Transverse colon (tissue), 4 donors: ENCODE results near the gene KRT78. TPM values are rescaled to one million over a fixed set of nuclear protein-coding genes. Genes with fewer than 3 reads are reported as not detected.

Experiments
- DNase-seq: peaks from one replicate; pipeline ENCODE4 v3.0.0-alpha.2; 2019
- H3K27ac ChIP-seq, 4 donors: fragments of 200-600 bp; sonication (generic); 2 replicates each; pipeline ENCODE4 v1.5.1; 2016 to 2018; ENCODE audit warnings: inconsistent platforms in 4 of 4
- H3K27me3 ChIP-seq: fragments of 200-600 bp; sonication (generic); 2 replicates; pipeline ENCODE4 v1.5.1; 2017; ENCODE audit warnings: inconsistent platforms
- H3K36me3 ChIP-seq, 4 donors: fragments of 200-600 bp; sonication (generic); 2 replicates each; pipeline ENCODE4 v1.5.1; 2017 to 2019; ENCODE audit warnings: inconsistent platforms in 4 of 4
- H3K4me1 ChIP-seq, 4 donors: fragments of 200-600 bp; sonication (generic); 2 replicates each; pipeline ENCODE4 v1.5.1; 2017 to 2020; ENCODE audit warnings: inconsistent platforms in 4 of 4
- H3K4me3 ChIP-seq, 4 donors: fragments of 200-600 bp; sonication (generic); 1 replicate in 1 of 4; 2 replicates in 3 of 4; pipeline versions ENCODE4 v1.5.1 to v1.6.1; 2017 to 2019; ENCODE audit warnings: inconsistent platforms in 4 of 4
- H3K9me3 ChIP-seq, 2 donors: fragments of 200-600 bp; sonication (generic); 2 replicates each; pipeline ENCODE4 v1.5.1; 2017 to 2019; ENCODE audit warnings: inconsistent platforms in 2 of 2
- CTCF ChIP-seq, 5 experiments: fragments of 200-600 bp in 3 of 5; fragments of 450-650 bp in 2 of 5; sonication (generic) in 3 of 5; IDR thresholded peaks; 1 replicate in 2 of 5; 2 replicates in 3 of 5; pipeline ENCODE4 v1.5.1; 2016 to 2017; ENCODE audit warnings: antibody characterized with exemption in 5 of 5, inconsistent platforms in 3 of 5, mild to moderate bottlenecking in 2 of 5, moderate library complexity in 1 of 5
- EP300 ChIP-seq: sonication (generic); formaldehyde crosslinking; IDR thresholded peaks from one replicate; pipeline ENCODE4 v1.6.1; 2017; ENCODE audit warnings: antibody characterized with exemption, low read depth
- POLR2A ChIP-seq: fragments of 450-650 bp; IDR thresholded peaks from one replicate; pipeline ENCODE4 v1.6.1; 2016; ENCODE audit warnings: antibody characterized with exemption, mild to moderate bottlenecking, moderate library complexity
- POLR2AphosphoS5 ChIP-seq, 3 donors: sonication (generic); formaldehyde crosslinking; IDR thresholded peaks; one replicate each; pipeline ENCODE4 v1.6.1; 2016; ENCODE audit warnings: antibody characterized with exemption in 3 of 3
- WGBS, 2 donors: methylation state at CpG; one replicate each; pipeline ENCODE4 v1.1.5; 2018; ENCODE audit warnings: low coverage in 1 of 2; 5-methylcytosine and 5-hydroxymethylcytosine counted together
- in situ Hi-C, 4 donors: fragments of 200-750 bp; cut with MboI; loops; one replicate each; pipeline versions ENCODE4 v1.15.0 to v1.15.1; 2017; ENCODE audit warnings: low sequenced_read_pairs in 3 of 4, low pct_ligation_motif_present in 1 of 4, low pct_unique_long_range_greater_than_20kb in 1 of 4
- intact Hi-C: fragments of 100-400 bp; cut with DNase I; formaldehyde crosslinking; loops from one replicate; pipeline ENCODE4 v1.15.1; 2023; ENCODE audit warnings: low total_unique reads
- total RNA-seq, 4 donors: library from RNA; depleted of rRNA; stranded (reverse); fragments of >200 nt; gene quantifications; one replicate each; pipeline ENCODE4 v1.1.0, GENCODE V29; 2016

The KRT78 gene
- total RNA-seq, 4 donors from 2014 or later: not detected

GRCh38 chr12:52799505-52800211 is 49.1 kb downstream of the KRT78 start:
- H3K36me3 ChIP-seq: no peaks in the 10 kb centered on the region
- peaks cover 0 to 10% (median 6%) of the 10 kb centered on the region in 4 donors for H3K4me1 ChIP-seq
- 74 to 90% methylated on average over 5 of the region's 5 CpGs for WGBS, 2 donors
- TF ChIP-seq CTCF (IDR thresholded peaks at IDR 0.05) (no peak), POLR2A (no peak), EP300 (no peak), POLR2AphosphoS5 (IDR thresholded peaks at IDR 0.05) (no peak)
- no peak overlapping the region for H3K4me3 ChIP-seq
- in situ Hi-C loops: no loop called here
- no peaks in the 10 kb centered on the region for H3K9me3 ChIP-seq
- no peak overlapping the region for H3K27ac ChIP-seq
- no peak for DNase-seq
- no peaks in the 10 kb centered on the region for H3K27me3 ChIP-seq
- intact Hi-C loops: no loop called here

DNA sequence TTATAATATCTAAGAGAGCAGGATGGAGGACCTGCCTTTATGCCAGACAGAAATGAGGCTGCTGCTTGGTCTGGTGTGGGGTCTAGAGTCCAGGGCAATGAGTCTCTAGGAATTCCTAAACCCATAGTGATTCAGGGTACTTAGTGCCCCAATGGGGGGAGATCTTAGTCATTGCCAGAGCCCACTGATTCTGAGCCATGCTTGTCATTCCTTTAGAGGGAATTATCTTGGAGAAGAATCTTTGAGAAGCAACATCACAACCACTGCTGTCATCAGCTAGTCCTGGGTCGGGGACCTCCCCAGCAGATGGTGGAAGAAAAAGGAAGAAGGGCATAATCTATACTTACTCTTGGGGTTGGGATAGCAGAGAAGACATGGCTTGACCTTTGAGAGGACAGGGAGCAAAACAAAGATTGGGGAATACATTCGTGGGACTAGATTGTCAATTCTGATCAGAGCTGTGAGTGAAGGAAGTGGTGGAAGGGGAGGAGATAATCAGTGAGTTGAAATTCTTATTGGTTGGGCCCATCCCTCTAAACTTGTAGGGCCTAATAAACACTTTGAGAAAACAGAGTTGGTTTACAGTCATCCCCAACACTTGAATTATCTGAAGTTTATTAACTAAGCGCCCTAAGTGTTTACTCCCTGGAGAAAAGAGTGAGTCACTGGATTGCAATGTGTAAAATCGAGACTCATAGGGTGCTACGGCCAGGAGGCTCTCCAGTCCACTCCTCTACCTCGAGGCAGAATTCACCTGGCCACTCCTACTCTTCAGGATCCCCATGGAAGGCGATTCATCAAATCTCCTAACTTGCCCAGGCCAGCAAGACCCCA is 49.9 kb downstream of the KRT78 start:
- in situ Hi-C loops (no loop called here), intact Hi-C loops (no loop called here)
- Histone ChIP-seq H3K27ac (no peak overlapping the region), H3K9me3 (no peaks in the 10 kb centered on the region), H3K4me1 (peaks cover 0 to 10% (median 6%) of the 10 kb centered on the region in 4 donors), H3K4me3 (no peak overlapping the region), H3K36me3 (no peaks in the 10 kb centered on the region), H3K27me3 (no peaks in the 10 kb centered on the region)
- DNase-seq: no peak
- no peak for TF ChIP-seq EP300
- TF ChIP-seq POLR2A: no peak
- TF ChIP-seq CTCF (IDR thresholded peaks at IDR 0.05): no peak
- TF ChIP-seq POLR2AphosphoS5 (IDR thresholded peaks at IDR 0.05): no peak
- 34 to 49% methylated on average over 5 to 7 of the region's 7 CpGs for WGBS, 2 donors

GRCh38 chr12:52798003-52798670 is 50.7 kb downstream of the KRT78 start:
- intact Hi-C loops: no loop called here
- WGBS, 2 donors: 90 to 94% methylated on average over 3 to 4 of the region's 4 CpGs

More at GRCh38 chr12:52798003-52798670, 50.7 kb downstream of the KRT78 start:
- H3K4me3 ChIP-seq: no peak overlapping the region
- H3K4me1 ChIP-seq: peaks cover 0 to 10% (median 6%) of the 10 kb centered on the region in 4 donors
- H3K27ac ChIP-seq: no peak overlapping the region
- in situ Hi-C loops: no loop called here
- TF ChIP-seq CTCF (IDR thresholded peaks at IDR 0.05) (no peak), EP300 (no peak), POLR2A (no peak), POLR2AphosphoS5 (IDR thresholded peaks at IDR 0.05) (no peak)
- no peaks in the 10 kb centered on the region for H3K36me3 ChIP-seq
- no peaks in the 10 kb centered on the region for H3K9me3 ChIP-seq
- no peaks in the 10 kb centered on the region for H3K27me3 ChIP-seq
- no peak for DNase-seq
